Forelimb muscle (tissue), 1 donor: Measurements from ENCODE around the gene MGST2. TPM values are rescaled to one million over a fixed set of nuclear protein-coding genes. Genes with fewer than 3 reads are reported as not detected.

ENCODE experiments used
- DNase-seq: peaks from one replicate; pipeline ENCODE4 v3.0.0-alpha.2; 2013; ENCODE audit warnings: low read depth
- polyA plus RNA-seq: library from polyadenylated mRNA; unstranded; fragments of 120-200 nt; gene quantifications from one replicate; pipeline ENCODE4 v1.2.1, GENCODE V29; 2013; ENCODE audit not compliant: insufficient read length

MGST2 gene
- polyA plus RNA-seq, 1 donor = 49.1 TPM

- no peak for DNase-seq
Measured at GRCh38 chr4:139704915-139705485, 39.4 kb downstream of the MGST2 start.

GRCh38 chr4:139709660-139710059 lies 44.0 kb downstream of the MGST2 start:
- DNase-seq = no peak

- no peak for DNase-seq
Measured at GRCh38 chr4:139710073-139710472, 44.5 kb downstream of the MGST2 start.

GRCh38 chr4:139711461-139711860 lies 45.8 kb downstream of the MGST2 start:
- no peak for DNase-seq

GRCh38 chr4:139712882-139713281 lies 47.3 kb downstream of the MGST2 start:
- DNase-seq = no peak

GRCh38 chr4:139715746-139716391 lies 50.2 kb downstream of the MGST2 start:
- DNase-seq = no peak

GRCh38 chr4:139718358-139718757 lies 52.7 kb downstream of the MGST2 start:
- no peak for DNase-seq

- no peak for DNase-seq
Measured at GRCh38 chr4:139718833-139719232, 53.2 kb downstream of the MGST2 start.

GRCh38 chr4:139719381-139720101 lies 53.9 kb downstream of the MGST2 start:
- no peak for DNase-seq

GRCh38 chr4:139720806-139721205 lies 55.2 kb downstream of the MGST2 start:
- DNase-seq = no peak

GRCh38 chr4:139721789-139722188 lies 56.2 kb downstream of the MGST2 start:
- no peak for DNase-seq

GRCh38 chr4:139725236-139725635 lies 59.6 kb downstream of the MGST2 start:
- DNase-seq = no peak

- DNase-seq = no peak
Measured at GRCh38 chr4:139726615-139727014, 61.0 kb downstream of the MGST2 start.

GRCh38 chr4:139728146-139728545 lies 62.5 kb downstream of the MGST2 start:
- DNase-seq = no peak

GRCh38 chr4:139728840-139729239 lies 63.2 kb downstream of the MGST2 start:
- DNase-seq = no peak

- DNase-seq = no peak
Measured at GRCh38 chr4:139732991-139733570, 67.5 kb downstream of the MGST2 start.

GRCh38 chr4:139734201-139734874 lies 68.7 kb downstream of the MGST2 start:
- no peak for DNase-seq

- peak; percentile 51 for DNase-seq
Measured at GRCh38 chr4:139734875-139735380, 69.3 kb downstream of the MGST2 start.

- DNase-seq = no peak
Measured at GRCh38 chr4:139735381-139736273, 70.0 kb downstream of the MGST2 start.

GRCh38 chr4:139736274-139736660 lies 70.6 kb downstream of the MGST2 start:
- DNase-seq = no peak

GRCh38 chr4:139736661-139737060 lies 71.0 kb downstream of the MGST2 start:
- no peak for DNase-seq
